SK-N-MC (cell line): ENCODE measurements around the gene XKR7.

Experiments used
- DNase-seq: peaks from one replicate; pipeline ENCODE4 v3.0.0-alpha.2; 2011; ENCODE audit warnings: low read depth, low spot score
- H3K27ac ChIP-seq: fragments of 200-600 bp; sonication (generic); 2 replicates; pipeline ENCODE4 v1.5.1; 2016; ENCODE audit warnings: mixed run types
- H3K36me3 ChIP-seq: fragments of 200-600 bp; sonication (generic); 2 replicates; pipeline ENCODE4 v1.6.1; 2017; ENCODE audit warnings: antibody characterized with exemption, low read length, mixed read lengths; ENCODE audit not compliant: insufficient read depth
- H3K4me3 ChIP-seq: fragments of 200-600 bp; sonication (generic); 2 replicates; pipeline ENCODE4 v1.5.1; 2016
- H3K9ac ChIP-seq: fragments of 200-600 bp; sonication (generic); 2 replicates; pipeline ENCODE4 v1.8.0; 2017; ENCODE audit warnings: mixed run types, mixed read lengths; ENCODE audit not compliant: insufficient read length
- H3K9me3 ChIP-seq: fragments of 200-600 bp; sonication (generic); 2 replicates; pipeline ENCODE4 v1.6.1; 2017; ENCODE audit warnings: low read depth, mild to moderate bottlenecking, antibody characterized with exemption, low read length, moderate library complexity, mixed read lengths
- EZH2 ChIP-seq: fragments of 200-600 bp; sonication (generic); IDR thresholded peaks from one replicate; pipeline ENCODE4 v1.6.1; 2017; ENCODE audit warnings: antibody characterized with exemption
- FOXP2 ChIP-seq: optimal IDR thresholded peaks from 2 replicates; pipeline ENCODE3; 2011; ENCODE audit warnings: mild to moderate bottlenecking, moderate library complexity; ENCODE audit not compliant: insufficient read depth; ENCODE audit errors: extremely low read length, control extremely low read depth
- POLR2AphosphoS5 ChIP-seq: IDR thresholded peaks from 2 replicates; pipeline ENCODE4 v1.6.1; 2012; ENCODE audit warnings: mild to moderate bottlenecking, low read depth, low read length, borderline replicate concordance

The XKR7 gene

GRCh38 chr20:31968291-31969126, 558 bp downstream of the XKR7 start:
- DNase-seq: no peak
- no peak; the same call in 1 of the 2 replicates for TF ChIP-seq POLR2AphosphoS5
- TF ChIP-seq FOXP2: peak; percentile 73
- TF ChIP-seq EZH2: no peak
- H3K9me3 ChIP-seq: no peaks in the 10 kb centered on the region
- H3K9ac ChIP-seq: no peak overlapping the region
- no peaks in the 10 kb centered on the region for H3K36me3 ChIP-seq
- no peak overlapping the region for H3K27ac ChIP-seq
- no peak overlapping the region for H3K4me3 ChIP-seq

DNA sequence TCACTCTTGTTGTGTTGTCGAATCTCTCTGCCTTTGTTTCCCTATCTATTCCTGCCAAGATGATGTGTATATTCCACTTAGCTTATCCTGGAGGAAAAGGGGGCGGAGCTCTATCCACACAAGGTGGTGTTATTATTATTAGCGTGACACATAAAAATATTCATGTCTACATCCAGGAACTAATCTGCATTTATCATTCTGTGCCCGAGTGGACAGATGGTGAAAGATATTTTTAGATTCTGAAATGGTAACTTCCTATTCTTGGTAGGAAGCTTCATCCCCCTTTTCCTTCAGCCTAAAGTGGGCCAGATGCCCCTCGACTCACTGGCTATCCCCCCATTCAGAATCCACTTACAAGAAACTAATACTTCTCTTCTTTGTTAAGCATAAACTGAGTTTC, 2.0 kb downstream of the XKR7 start:
- Histone ChIP-seq H3K36me3 (no peaks in the 10 kb centered on the region), H3K9me3 (no peaks in the 10 kb centered on the region), H3K27ac (no peak overlapping the region), H3K4me3 (no peak overlapping the region), H3K9ac (no peak overlapping the region)
- TF ChIP-seq FOXP2: no peak
- TF ChIP-seq EZH2: no peak
- no peak for TF ChIP-seq POLR2AphosphoS5
- no peak for DNase-seq

DNA sequence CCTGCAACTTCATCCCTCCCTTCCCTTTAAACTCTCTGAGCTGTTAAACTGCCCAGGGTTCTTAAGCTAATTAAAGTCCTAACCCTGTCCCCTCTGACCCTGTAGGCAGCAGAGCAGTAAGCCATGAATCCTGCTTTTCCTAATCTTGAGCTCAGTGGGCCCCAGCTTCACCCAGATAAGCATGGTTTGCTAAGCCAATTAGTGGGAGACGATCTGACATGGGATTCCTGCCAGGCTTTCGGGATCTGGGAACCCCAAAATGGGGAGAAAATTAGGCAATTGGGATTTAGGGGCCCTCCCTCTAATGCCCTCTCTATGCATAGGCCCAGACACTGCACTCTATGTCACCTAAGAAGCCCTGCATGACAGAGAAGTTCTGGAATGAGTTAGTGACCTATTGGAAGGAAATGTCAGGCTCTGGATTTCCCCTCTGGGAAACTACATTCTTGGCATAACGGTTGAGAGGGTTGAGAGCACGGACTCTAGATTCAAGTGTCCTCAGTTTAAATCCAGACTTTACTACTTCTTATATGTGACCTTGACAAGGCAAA, 4.6 kb downstream of the XKR7 start:
- Histone ChIP-seq H3K9me3 (no peaks in the 10 kb centered on the region), H3K4me3 (no peak overlapping the region), H3K9ac (no peak overlapping the region), H3K36me3 (no peaks in the 10 kb centered on the region), H3K27ac (no peak overlapping the region)
- TF ChIP-seq POLR2AphosphoS5: no peak
- no peak for TF ChIP-seq FOXP2
- TF ChIP-seq EZH2: no peak
- no peak for DNase-seq

- Histone ChIP-seq H3K9ac (no peak overlapping the region), H3K36me3 (no peaks in the 10 kb centered on the region), H3K27ac (no peak overlapping the region), H3K4me3 (no peak overlapping the region), H3K9me3 (no peaks in the 10 kb centered on the region)
- no peak for TF ChIP-seq FOXP2
- no peak for TF ChIP-seq EZH2
- DNase-seq: no peak
Observed at GRCh38 chr20:31974296-31974695, 6.3 kb downstream of the XKR7 start.

DNA sequence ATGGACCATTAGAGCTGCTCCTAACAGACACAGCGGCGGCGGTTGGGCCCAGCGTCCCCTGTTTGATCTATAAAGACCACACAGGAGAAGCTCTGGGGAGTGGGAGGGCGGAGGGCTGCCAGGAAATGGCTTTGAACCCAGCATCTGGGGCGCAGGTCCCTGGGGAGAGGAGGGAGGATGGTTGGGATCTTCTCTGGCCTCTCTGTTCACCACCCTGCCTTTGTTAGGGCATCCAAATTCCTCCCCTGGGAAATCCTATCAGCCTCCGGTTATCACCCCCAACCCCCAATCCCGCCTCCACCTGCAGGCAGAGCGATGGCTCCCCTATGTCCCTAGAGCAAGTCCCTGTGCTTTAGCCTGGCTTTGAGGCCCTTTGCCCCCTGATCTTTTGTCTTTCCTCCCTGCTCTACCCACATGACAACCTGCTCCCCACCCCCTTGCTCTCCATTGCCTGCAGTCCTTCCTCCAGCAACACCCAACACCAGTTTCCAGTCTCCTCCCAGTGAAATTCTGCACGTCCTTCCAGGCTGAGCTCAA, 7.1 kb downstream of the XKR7 start:
- no peak overlapping the region for H3K4me3 ChIP-seq
- DNase-seq: no peak
- TF ChIP-seq EZH2 (no peak), FOXP2 (no peak), POLR2AphosphoS5 (no peak)
- H3K36me3 ChIP-seq: no peaks in the 10 kb centered on the region
- no peak overlapping the region for H3K27ac ChIP-seq
- H3K9ac ChIP-seq: no peak overlapping the region
- no peaks in the 10 kb centered on the region for H3K9me3 ChIP-seq

- TF ChIP-seq EZH2 (no peak), POLR2AphosphoS5 (no peak), FOXP2 (no peak)
- H3K27ac ChIP-seq: no peak overlapping the region
- no peaks in the 10 kb centered on the region for H3K9me3 ChIP-seq
- H3K36me3 ChIP-seq: no peaks in the 10 kb centered on the region
- no peak overlapping the region for H3K9ac ChIP-seq
- H3K4me3 ChIP-seq: no peak overlapping the region
- DNase-seq: no peak
Observed at GRCh38 chr20:31975874-31976273, 7.9 kb downstream of the XKR7 start.

DNA sequence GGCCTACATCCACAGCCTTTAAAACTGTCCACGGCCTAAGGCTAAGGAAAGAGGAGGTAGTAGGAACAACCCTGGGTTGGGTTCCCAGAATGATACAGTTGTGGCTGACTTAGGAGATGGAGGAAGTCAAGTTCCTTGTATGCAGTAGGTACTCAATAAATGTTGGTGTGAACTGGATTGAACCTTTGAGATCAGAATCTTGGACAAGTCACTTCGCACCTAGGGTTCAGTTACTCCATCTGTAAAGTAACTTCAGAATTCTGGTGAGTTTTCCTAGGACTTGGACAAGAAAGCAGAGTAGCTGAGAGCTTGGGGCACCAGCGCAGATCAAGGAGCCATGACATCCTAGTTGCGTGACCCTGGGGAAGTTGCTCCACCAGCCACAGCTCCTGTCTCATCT, 9.1 kb downstream of the XKR7 start:
- Histone ChIP-seq H3K9me3 (no peaks in the 10 kb centered on the region), H3K27ac (no peak overlapping the region), H3K36me3 (no peaks in the 10 kb centered on the region), H3K9ac (no peak overlapping the region), H3K4me3 (no peak overlapping the region)
- TF ChIP-seq FOXP2 (no peak), EZH2 (no peak), POLR2AphosphoS5 (no peak)
- no peak for DNase-seq

- no peak for TF ChIP-seq FOXP2
- TF ChIP-seq POLR2AphosphoS5: no peak
- no peak for TF ChIP-seq EZH2
- Histone ChIP-seq H3K27ac (no peak overlapping the region), H3K36me3 (no peaks in the 10 kb centered on the region), H3K4me3 (no peak overlapping the region), H3K9ac (no peak overlapping the region), H3K9me3 (no peaks in the 10 kb centered on the region)
- DNase-seq: no peak
Observed at GRCh38 chr20:31979713-31980426, 11.9 kb downstream of the XKR7 start.

DNA sequence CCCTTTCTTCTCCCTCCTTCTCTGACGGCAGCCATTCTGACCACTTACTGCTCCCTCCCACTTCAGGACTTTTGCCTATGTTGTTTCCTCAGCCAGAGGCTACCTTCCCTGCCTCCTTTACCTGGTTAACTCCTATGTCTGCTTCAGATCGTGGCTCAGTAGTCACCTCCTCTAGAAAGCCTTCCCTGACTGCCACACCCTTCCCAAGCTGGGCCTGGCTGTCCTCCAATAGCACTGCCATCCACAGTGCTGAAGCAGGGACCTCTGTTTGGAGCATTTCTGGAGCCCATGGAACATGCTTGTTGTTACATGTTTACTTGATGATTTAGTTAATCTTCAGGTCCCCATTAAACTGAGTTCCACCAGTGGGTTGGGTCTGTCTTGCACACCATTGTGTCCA, 13.8 kb downstream of the XKR7 start:
- H3K36me3 ChIP-seq: no peaks in the 10 kb centered on the region
- DNase-seq: no peak
- TF ChIP-seq EZH2 (no peak), FOXP2 (no peak), POLR2AphosphoS5 (no peak)
- H3K4me3 ChIP-seq: no peak overlapping the region
- H3K9ac ChIP-seq: no peak overlapping the region
- H3K9me3 ChIP-seq: no peaks in the 10 kb centered on the region
- no peak overlapping the region for H3K27ac ChIP-seq
